ENCODE measurements around the gene GLI3. TPM values are rescaled to one million over a fixed set of nuclear protein-coding genes. Genes with fewer than 3 reads are reported as not detected.

GLI3 gene
- total and polyA plus RNA-seq, 10 donors: 0.17 to 9.2 (median 1.8) TPM

- DNase-seq: no peak
- 76 to 92% (median 85%) methylated on average over 8 of the region's 8 CpGs for WGBS, 5 donors
- Histone ChIP-seq H3K27me3 (replicated peaks in 1 of 7) (no peaks in the 10 kb centered on the region), H3K4me3 (no peak overlapping the region), H3K9me3 (no peaks in the 10 kb centered on the region), H3K4me1 (no peaks in the 10 kb centered on the region), H3K27ac (no peak overlapping the region), H3K36me3 (no peaks in the 10 kb centered on the region)
- TF ChIP-seq POLR2A (IDR thresholded peaks at IDR 0.05) (no peak), CTCF (IDR thresholded peaks at IDR 0.05 in 8 of 11, conservative IDR thresholded peaks at IDR 0.05 in 3 of 11) (no peak), POLR2AphosphoS5 (IDR thresholded peaks at IDR 0.05) (no peak)
- intact Hi-C loops (cut with DNase I; ENCODE audit: low total_unique reads): no loop called here
Measured at GRCh38 chr7:42071372-42072261, 165.4 kb downstream of the GLI3 start.

- Histone ChIP-seq H3K27me3 (replicated peaks in 1 of 7) (no peaks in the 10 kb centered on the region), H3K4me3 (no peak overlapping the region), H3K27ac (no peak overlapping the region), H3K36me3 (no peaks in the 10 kb centered on the region), H3K4me1 (no peaks in the 10 kb centered on the region), H3K9me3 (no peaks in the 10 kb centered on the region)
- intact Hi-C loops (cut with DNase I; ENCODE audit: low total_unique reads): no loop called here
- TF ChIP-seq POLR2A (IDR thresholded peaks at IDR 0.05): no peak
- no peak for TF ChIP-seq CTCF (IDR thresholded peaks at IDR 0.05 in 8 of 11, conservative IDR thresholded peaks at IDR 0.05 in 3 of 11)
- TF ChIP-seq POLR2AphosphoS5 (IDR thresholded peaks at IDR 0.05): no peak
- 86 to 95% (median 93%) methylated on average over 2 of the region's 2 CpGs for WGBS, 5 donors
- no peak for DNase-seq
Measured at GRCh38 chr7:42070068-42070467, 166.9 kb downstream of the GLI3 start.

GRCh38 chr7:42069590-42069989 is 167.4 kb downstream of the GLI3 start:
- H3K36me3 ChIP-seq: no peaks in the 10 kb centered on the region
- no peaks in the 10 kb centered on the region for H3K9me3 ChIP-seq
- no peak for DNase-seq
- H3K27me3 ChIP-seq (replicated peaks in 1 of 7): no peaks in the 10 kb centered on the region
- intact Hi-C loops (cut with DNase I; ENCODE audit: low total_unique reads): no loop called here
- WGBS, 5 donors: 68 to 81% (median 77%) methylated on average over 1 of the region's 1 CpG
- TF ChIP-seq CTCF (IDR thresholded peaks at IDR 0.05 in 8 of 11, conservative IDR thresholded peaks at IDR 0.05 in 3 of 11) (no peak), POLR2AphosphoS5 (IDR thresholded peaks at IDR 0.05) (no peak), POLR2A (IDR thresholded peaks at IDR 0.05) (no peak)
- H3K27ac ChIP-seq: no peak overlapping the region
- no peaks in the 10 kb centered on the region for H3K4me1 ChIP-seq
- H3K4me3 ChIP-seq: no peak overlapping the region

GRCh38 chr7:42068554-42069280 is 168.3 kb downstream of the GLI3 start:
- TF ChIP-seq POLR2A (IDR thresholded peaks at IDR 0.05): no peak
- no peak for TF ChIP-seq POLR2AphosphoS5 (IDR thresholded peaks at IDR 0.05)
- no peaks in the 10 kb centered on the region for H3K4me1 ChIP-seq

More at GRCh38 chr7:42068554-42069280, 168.3 kb downstream of the GLI3 start:
- no peaks in the 10 kb centered on the region for H3K27me3 ChIP-seq (replicated peaks in 1 of 7)
- no peak for DNase-seq
- 81 to 91% (median 89%) methylated on average over 11 of the region's 11 CpGs for WGBS, 5 donors
- no peaks in the 10 kb centered on the region for H3K36me3 ChIP-seq
- H3K4me3 ChIP-seq: no peak overlapping the region
- no peaks in the 10 kb centered on the region for H3K9me3 ChIP-seq
- no peak overlapping the region for H3K27ac ChIP-seq
- intact Hi-C loops (cut with DNase I; ENCODE audit: low total_unique reads): no loop called here

Data from spleen (tissue), 11 donors.